Neural cell (in vitro differentiated cells): ENCODE measurements around the gene NLRC3. TPM values are rescaled to one million over a fixed set of nuclear protein-coding genes. Genes with fewer than 3 reads are reported as not detected.

Experiments
- H2AFZ ChIP-seq: fragments of 200-600, 300-800 bp; sonication (generic), shearing (Covaris generic); 2 replicates; pipeline ENCODE4 v1.6.0; 2014; ENCODE audit warnings: low read depth, mild to moderate bottlenecking, antibody characterized with exemption, low read length, moderate library complexity
- H3F3A ChIP-seq: fragments of 200-600 bp; shearing (Covaris generic); 2 replicates; pipeline ENCODE4 v1.6.1; 2016; ENCODE audit warnings: mild to moderate bottlenecking, moderate library complexity, mixed read lengths, antibody characterized with exemption, low read length; ENCODE audit not compliant: insufficient read depth, poor library complexity, severe bottlenecking
- H3K27ac ChIP-seq: fragments of 200-600, 300-800 bp; sonication (generic), shearing (Covaris generic); 2 replicates; pipeline ENCODE4 v1.5.1; 2014; ENCODE audit warnings: mild to moderate bottlenecking, low read length, moderate library complexity
- H3K27me3 ChIP-seq: fragments of 300-800, 200-600 bp; sonication (generic), shearing (Covaris generic); 2 replicates; pipeline ENCODE4 v1.6.0; 2014; ENCODE audit warnings: mild to moderate bottlenecking, low read depth, low read length, moderate library complexity; ENCODE audit not compliant: insufficient read depth
- H3K36me3 ChIP-seq: fragments of 300-800, 200-600 bp; sonication (generic), shearing (Covaris generic); 2 replicates; pipeline ENCODE4 v1.5.1; 2014; ENCODE audit warnings: mild to moderate bottlenecking, antibody characterized with exemption, low read length, moderate library complexity; ENCODE audit not compliant: insufficient read depth
- H3K4me2 ChIP-seq: fragments of 300-800, 200-600 bp; sonication (generic), shearing (Covaris generic); 2 replicates; pipeline ENCODE4 v1.6.0; 2014; ENCODE audit warnings: mild to moderate bottlenecking, low read length
- H3K4me3 ChIP-seq: fragments of 300-800, 200-600 bp; sonication (generic), shearing (Covaris generic); 2 replicates; pipeline ENCODE4 v1.5.1; 2014; ENCODE audit warnings: mild to moderate bottlenecking, low read length, moderate library complexity
- H3K79me2 ChIP-seq: fragments of 200-600 bp; shearing (Covaris generic); replicated peaks from 2 replicates; pipeline ENCODE4 v1.6.0; 2014; ENCODE audit warnings: mild to moderate bottlenecking, low read length, moderate library complexity; ENCODE audit not compliant: insufficient read depth
- H3K9ac ChIP-seq: fragments of 300-800, 200-600 bp; sonication (generic), shearing (Covaris generic); 2 replicates; pipeline ENCODE4 v1.6.1; 2016; ENCODE audit warnings: mild to moderate bottlenecking, low read length, mixed read lengths
- H3K9me2 ChIP-seq: fragments of 200-600 bp; shearing (Covaris generic); 2 replicates; pipeline ENCODE4 v1.6.1; 2016; ENCODE audit warnings: mild to moderate bottlenecking, low read length, mixed read lengths; ENCODE audit not compliant: insufficient read depth
- H3K9me3 ChIP-seq: fragments of 200-600, 300-800 bp; sonication (generic), shearing (Covaris generic); 2 replicates; pipeline ENCODE4 v1.6.1; 2016; ENCODE audit warnings: mild to moderate bottlenecking, mixed run types, low read length, moderate library complexity, mixed read lengths
- H4K20me1 ChIP-seq: fragments of 200-600 bp; shearing (Covaris generic); 2 replicates; pipeline ENCODE4 v1.6.1; 2016; ENCODE audit warnings: mild to moderate bottlenecking, mixed run types; ENCODE audit not compliant: insufficient read depth
- CTCF ChIP-seq: fragments of 450-650 bp; IDR thresholded peaks from 2 replicates; pipeline ENCODE4 v1.5.1; 2014; ENCODE audit warnings: antibody characterized with exemption, mild to moderate bottlenecking, moderate library complexity; ENCODE audit not compliant: poor library complexity, severe bottlenecking
- EP300 ChIP-seq: fragments of 450-650 bp; conservative IDR thresholded peaks from 2 replicates; pipeline ENCODE4 v1.6.1; 2014; ENCODE audit warnings: antibody characterized with exemption, mild to moderate bottlenecking, moderate library complexity; ENCODE audit not compliant: poor library complexity, severe bottlenecking
- EZH2 ChIP-seq: fragments of 200-600, 300-800 bp; shearing (Covaris generic), sonication (generic); IDR thresholded peaks from 2 replicates; pipeline ENCODE4 v1.6.1; 2014; ENCODE audit warnings: antibody characterized with exemption, low read length, borderline replicate concordance, mild to moderate bottlenecking; ENCODE audit not compliant: insufficient read depth, poor library complexity, severe bottlenecking
- MXI1 ChIP-seq: fragments of 450-650 bp; conservative IDR thresholded peaks from 2 replicates; pipeline ENCODE4 v1.6.1; 2014; ENCODE audit warnings: antibody characterized with exemption, mild to moderate bottlenecking; ENCODE audit not compliant: poor library complexity, severe bottlenecking
- POLR2AphosphoS5 ChIP-seq: IDR thresholded peaks from 2 replicates; pipeline ENCODE4 v1.6.1; 2012
- RAD21 ChIP-seq: fragments of 450-650 bp; conservative IDR thresholded peaks from 2 replicates; pipeline ENCODE4 v1.6.1; 2014; ENCODE audit warnings: antibody characterized with exemption, mild to moderate bottlenecking, moderate library complexity
- REST ChIP-seq: IDR thresholded peaks from 2 replicates; pipeline ENCODE4 v1.6.1; 2012; ENCODE audit warnings: borderline replicate concordance
- SMC3 ChIP-seq: fragments of 450-650 bp; conservative IDR thresholded peaks from 2 replicates; pipeline ENCODE4 v1.6.1; 2014; ENCODE audit warnings: antibody characterized with exemption, mild to moderate bottlenecking, moderate library complexity; ENCODE audit not compliant: poor library complexity
- TAF1 ChIP-seq: IDR thresholded peaks from 2 replicates; pipeline ENCODE4 v1.6.1; 2012; ENCODE audit warnings: low read depth
- polyA plus RNA-seq: library from polyadenylated mRNA; depleted of rRNA; stranded (reverse); fragments of >200 nt; gene quantifications from 2 replicates; pipeline ENCODE4 v1.2.3, GENCODE V29; 2014

The NLRC3 gene
- polyA plus RNA-seq, 1 donor from 2014 or later, result 0.57 TPM

GRCh38 chr16:3612510-3613466 lies 35.6 kb upstream of the NLRC3 start:
- Histone ChIP-seq H3K27me3 (no peaks in the 10 kb centered on the region), H3K9ac (peak overlapping the region; percentile 71), H3K27ac (no peak overlapping the region), H3K79me2 (peaks cover 28% of the 10 kb centered on the region), H3K9me2 (no peaks in the 10 kb centered on the region), H3K9me3 (no peaks in the 10 kb centered on the region), H2AFZ (no peak overlapping the region), H3F3A (no peaks in the 10 kb centered on the region), H3K4me3 (peak overlapping the region; percentile 97), H3K36me3 (no peaks in the 10 kb centered on the region), H3K4me2 (peak overlapping the region; percentile 51), H4K20me1 (no peaks in the 10 kb centered on the region)
- TF ChIP-seq EZH2, result no peak
- TF ChIP-seq EP300, result no peak
- TF ChIP-seq POLR2AphosphoS5, result no peak
- no peak for TF ChIP-seq RAD21
- no peak for TF ChIP-seq TAF1
- TF ChIP-seq MXI1, result no peak
- no peak for TF ChIP-seq CTCF
- TF ChIP-seq SMC3, result no peak
- TF ChIP-seq REST, result no peak

GRCh38 chr16:3611146-3611975 lies 34.2 kb upstream of the NLRC3 start, which contains the start of gene SLX4:
SLX4 (minus strand) TSS chr16:3611606; CDS start chr16:3608964, 2,642 bp downstream.
- no peaks in the 10 kb centered on the region for H4K20me1 ChIP-seq
- H3K79me2 ChIP-seq, result peaks cover 28% of the 10 kb centered on the region
- H3K9me3 ChIP-seq, result no peaks in the 10 kb centered on the region
- H3K4me2 ChIP-seq, result peak within 1 kb of the TSS; percentile 95
- H3F3A ChIP-seq, result no peaks in the 10 kb centered on the region
- H3K27me3 ChIP-seq, result no peaks in the 10 kb centered on the region
- peak within 1 kb of the TSS; percentile 97 for H3K4me3 ChIP-seq
- H3K36me3 ChIP-seq, result peaks cover 5% of the 10 kb centered on the region
- peak within 1 kb of the TSS; percentile 93 for H3K9ac ChIP-seq
- H3K27ac ChIP-seq, result peak within 1 kb of the TSS; percentile 87
- no peaks in the 10 kb centered on the region for H3K9me2 ChIP-seq
- TF ChIP-seq REST, result peak; percentile 63
- peak; percentile 6 for TF ChIP-seq SMC3
- TF ChIP-seq CTCF, result peak; percentile 28
- no peak for TF ChIP-seq EZH2
- TF ChIP-seq TAF1, result no peak
- TF ChIP-seq RAD21, result no peak
- peak; percentile 71 for TF ChIP-seq MXI1
- peak; percentile 89 for TF ChIP-seq POLR2AphosphoS5
- TF ChIP-seq EP300, result peak; percentile 31
- H2AFZ ChIP-seq, result peak within 1 kb of the TSS; percentile 70
